Fibroblast of lung (primary cell): ENCODE results near the gene NFYC. TPM values are rescaled to one million over a fixed set of nuclear protein-coding genes. Genes with fewer than 3 reads are reported as not detected.

Experiments
- DNase-seq, 2 donors: peaks; one replicate each; pipeline versions ENCODE4 v3.0.0 to v3.0.0-alpha.2; 2010; ENCODE audit warnings: low read depth in 2 of 2
- H2AFZ ChIP-seq: 2 replicates; pipeline ENCODE4 v1.5.1; 2012; ENCODE audit warnings: low read length, control low read depth, inconsistent platforms
- H3K27ac ChIP-seq: 2 replicates; pipeline ENCODE4 v1.5.1; 2011; ENCODE audit warnings: low read length, control low read depth; ENCODE audit not compliant: insufficient read depth
- H3K27me3 ChIP-seq: 2 replicates; pipeline ENCODE4 v1.5.1; 2011; ENCODE audit warnings: mild to moderate bottlenecking, low read length; ENCODE audit not compliant: control insufficient read depth, insufficient read depth
- H3K36me3 ChIP-seq: 2 replicates; pipeline ENCODE4 v1.5.1; 2011; ENCODE audit warnings: low read length; ENCODE audit not compliant: control insufficient read depth, insufficient read depth
- H3K4me1 ChIP-seq: 2 replicates; pipeline ENCODE4 v1.5.1; 2011; ENCODE audit warnings: low read length; ENCODE audit not compliant: control insufficient read depth, insufficient read depth; ENCODE audit errors: extremely low read depth
- H3K4me2 ChIP-seq: 2 replicates; pipeline ENCODE4 v1.5.1; 2011; ENCODE audit warnings: low read length, control low read depth; ENCODE audit not compliant: insufficient read depth; ENCODE audit errors: extremely low read depth
- H3K4me3 ChIP-seq, 4 experiments: fragments of 200-600 bp in 1 of 4; sonication (generic) in 1 of 4; replicated peaks in 1 of 4; 2 replicates each; pipeline ENCODE4 v1.5.1; 2011 to 2016; ENCODE audit warnings: low read length in 4 of 4, low read depth in 3 of 4, mild to moderate bottlenecking in 3 of 4, control low read depth in 2 of 4, inconsistent platforms in 1 of 4, mixed read lengths in 1 of 4; ENCODE audit not compliant: insufficient read depth in 1 of 4; ENCODE audit errors: control extremely low read depth in 1 of 4
- H3K79me2 ChIP-seq: 2 replicates; pipeline ENCODE4 v1.5.1; 2012; ENCODE audit warnings: mild to moderate bottlenecking, low read length, inconsistent platforms; ENCODE audit not compliant: control insufficient read depth, insufficient read depth
- H3K9ac ChIP-seq: 2 replicates; pipeline ENCODE4 v1.5.1; 2011; ENCODE audit warnings: mild to moderate bottlenecking, low read length, control low read depth; ENCODE audit not compliant: insufficient read depth
- H3K9me3 ChIP-seq: 2 replicates; pipeline ENCODE4 v1.5.1; 2012; ENCODE audit warnings: low read depth, low read length; ENCODE audit not compliant: control insufficient read depth, insufficient read depth
- H4K20me1 ChIP-seq: 2 replicates; pipeline ENCODE4 v1.5.1; 2011; ENCODE audit warnings: low read length; ENCODE audit not compliant: control insufficient read depth, insufficient read depth; ENCODE audit errors: extremely low read depth
- CTCF ChIP-seq, 2 donors: IDR thresholded peaks in 1 of 2; conservative IDR thresholded peaks in 1 of 2; 1 replicate in 1 of 2; 2 replicates in 1 of 2; pipeline ENCODE4 v1.5.1; 2011 to 2012; ENCODE audit warnings: low read length in 2 of 2, control low read depth in 1 of 2, inconsistent platforms in 1 of 2, low read depth in 1 of 2, mild to moderate bottlenecking in 1 of 2
- EZH2 ChIP-seq: IDR thresholded peaks from 2 replicates; pipeline ENCODE4 v1.5.1; 2012; ENCODE audit warnings: low read length, control low read depth, mild to moderate bottlenecking; ENCODE audit errors: missing control alignments
- polyA plus RNA-seq, 2 donors: library from polyadenylated mRNA; depleted of rRNA in 1 of 2; stranded (reverse) in 1 of 2; unstranded in 1 of 2; fragments of >200 nt; gene quantifications; 2 replicates each; pipeline ENCODE4 v1.2.1, GENCODE V29; 2011 to 2012; ENCODE audit warnings: missing spikeins in 1 of 2
- total RNA-seq: library from RNA; depleted of rRNA; stranded (reverse); fragments of >200 nt; gene quantifications from 2 replicates; pipeline ENCODE4 v1.2.1, GENCODE V29; 2014

Gene NFYC
- total and polyA plus RNA-seq, 2 donors (not counting 1 experiment from before 2014, with no cell fraction given) = 23.8 to 31.0 TPM

- no peak for DNase-seq
- no peak overlapping the region for H3K27ac ChIP-seq
- H3K79me2 ChIP-seq = no peaks in the 10 kb centered on the region
- H3K9ac ChIP-seq = no peak overlapping the region
- no peaks in the 10 kb centered on the region for H3K4me1 ChIP-seq
- H2AFZ ChIP-seq = no peak overlapping the region
- H3K4me2 ChIP-seq = no peak overlapping the region
- H3K4me3 ChIP-seq = no peak overlapping the region
- TF ChIP-seq CTCF (conservative IDR thresholded peaks at IDR 0.05 in 1 of 2, IDR thresholded peaks at IDR 0.05 in 1 of 2; ENCODE audit: low read depth in 1 of 2, low read length in 2 of 2) (no peak), EZH2 (no peak)
- no peaks in the 10 kb centered on the region for H4K20me1 ChIP-seq
- peaks cover 4% of the 10 kb centered on the region for H3K36me3 ChIP-seq
- H3K9me3 ChIP-seq = no peaks in the 10 kb centered on the region
- H3K27me3 ChIP-seq = no peaks in the 10 kb centered on the region
These were observed 57.6 kb downstream of the NFYC start for GRCh38 chr1:40748841-40749718.

- H3K36me3 ChIP-seq = peaks cover 4% of the 10 kb centered on the region
- H3K9me3 ChIP-seq = no peaks in the 10 kb centered on the region
- H3K4me3 ChIP-seq = no peak overlapping the region
- no peak overlapping the region for H3K27ac ChIP-seq
- no peak overlapping the region for H3K9ac ChIP-seq
- no peaks in the 10 kb centered on the region for H3K79me2 ChIP-seq
- H4K20me1 ChIP-seq = no peaks in the 10 kb centered on the region
- H3K4me1 ChIP-seq = no peaks in the 10 kb centered on the region
- TF ChIP-seq EZH2 (no peak), CTCF (conservative IDR thresholded peaks at IDR 0.05 in 1 of 2, IDR thresholded peaks at IDR 0.05 in 1 of 2; ENCODE audit: low read depth in 1 of 2, low read length in 2 of 2) (no peak)
- DNase-seq = no peak
- H3K4me2 ChIP-seq = no peak overlapping the region
- no peaks in the 10 kb centered on the region for H3K27me3 ChIP-seq
- H2AFZ ChIP-seq = no peak overlapping the region
These were observed 58.3 kb downstream of the NFYC start for GRCh38 chr1:40749817-40750216.

GRCh38 chr1:40750451-40750908 is 59.0 kb downstream of the NFYC start:
- peaks cover 4% of the 10 kb centered on the region for H3K36me3 ChIP-seq
- H3K27ac ChIP-seq = no peak overlapping the region
- H3K27me3 ChIP-seq = no peaks in the 10 kb centered on the region
- H3K9me3 ChIP-seq = no peaks in the 10 kb centered on the region
- no peak overlapping the region for H3K4me3 ChIP-seq
- peak in 1 of 2 donors; percentile 17 for DNase-seq
- no peaks in the 10 kb centered on the region for H4K20me1 ChIP-seq
- no peak overlapping the region for H3K9ac ChIP-seq
- H3K79me2 ChIP-seq = no peaks in the 10 kb centered on the region
- no peak overlapping the region for H2AFZ ChIP-seq
- H3K4me2 ChIP-seq = no peak overlapping the region
- no peaks in the 10 kb centered on the region for H3K4me1 ChIP-seq
- no peak for TF ChIP-seq EZH2
- TF ChIP-seq CTCF (conservative IDR thresholded peaks at IDR 0.05 in 1 of 2, IDR thresholded peaks at IDR 0.05 in 1 of 2; ENCODE audit: low read depth in 1 of 2, low read length in 2 of 2) = no peak
